SK-N-SH treated with all-trans-retinoic acid at 6 μM for 48 hours (cell line): ENCODE results near the gene MYCN.

Source experiments
- ATAC-seq: fragments of 200-7000 bp; cut with Tn5 transposase; 3 replicates; pipeline ENCODE4 v1.9.1; 2020; ENCODE audit warnings: mild to moderate bottlenecking, moderate library complexity
- BACH2 ChIP-seq: fragments of 250-450 bp; sonication (Bioruptor Pico); IDR thresholded peaks from 2 replicates; pipeline ENCODE4 v1.9.0; 2021; ENCODE audit warnings: mild to moderate bottlenecking, borderline replicate concordance
- CSDC2 ChIP-seq: fragments of 250-450 bp; sonication (Bioruptor Pico); IDR thresholded peaks from 2 replicates; pipeline ENCODE4 v1.5.0; 2020; ENCODE audit warnings: mild to moderate bottlenecking, moderate library complexity
- OSR1 ChIP-seq: fragments of 250-450 bp; sonication (Bioruptor Pico); IDR thresholded peaks from 2 replicates; pipeline ENCODE4 v1.8.0; 2022; ENCODE audit warnings: moderate library complexity, mild to moderate bottlenecking, inconsistent platforms
- SNAI2 ChIP-seq: fragments of 250-450 bp; sonication (Bioruptor Pico); IDR thresholded peaks from 2 replicates; pipeline ENCODE4 v1.5.0; 2020; ENCODE audit warnings: mild to moderate bottlenecking, moderate library complexity
- ZC3H10 ChIP-seq: fragments of 250-450 bp; sonication (Bioruptor Pico); IDR thresholded peaks from 2 replicates; pipeline ENCODE4 v1.5.1; 2021; ENCODE audit warnings: mild to moderate bottlenecking, moderate library complexity
- ZFP3 ChIP-seq: fragments of 250-450 bp; sonication (Bioruptor Pico); IDR thresholded peaks from 2 replicates; pipeline ENCODE4 v1.5.0; 2020; ENCODE audit warnings: mild to moderate bottlenecking, moderate library complexity
- ZNF565 ChIP-seq: fragments of 450-650 bp; formaldehyde crosslinking; conservative IDR thresholded peaks from 2 replicates; pipeline ENCODE4 v1.5.0; 2020; ENCODE audit warnings: low read depth, mild to moderate bottlenecking, moderate library complexity
- ZNF8 ChIP-seq: fragments of 450-650 bp; formaldehyde crosslinking; IDR thresholded peaks from 2 replicates; pipeline ENCODE4 v1.5.0; 2020; ENCODE audit warnings: mild to moderate bottlenecking, moderate library complexity
- TF ChIP-seq, protein P1 (sequence below): fragments of 250-450 bp; sonication (Bioruptor Pico); IDR thresholded peaks from 2 replicates; pipeline ENCODE4 v1.5.1; 2021; ENCODE audit warnings: mild to moderate bottlenecking, moderate library complexity
- TF ChIP-seq, protein P2 (sequence below): fragments of 250-450 bp; sonication (Bioruptor Pico); IDR thresholded peaks from 2 replicates; pipeline ENCODE4 v1.8.0; 2020; ENCODE audit warnings: mild to moderate bottlenecking, moderate library complexity, borderline replicate concordance
- TF ChIP-seq, protein P3 (sequence below): fragments of 250-450 bp; sonication (Bioruptor Pico); IDR thresholded peaks from 2 replicates; pipeline ENCODE4 v1.8.0; 2021; ENCODE audit warnings: low read depth, mild to moderate bottlenecking, moderate library complexity, borderline replicate concordance
- TF ChIP-seq, protein P4 (sequence below): fragments of 250-450 bp; sonication (Bioruptor Pico); IDR thresholded peaks from 2 replicates; pipeline ENCODE4 v1.5.0; 2020; ENCODE audit warnings: mild to moderate bottlenecking, moderate library complexity

Gene MYCN

DNA sequence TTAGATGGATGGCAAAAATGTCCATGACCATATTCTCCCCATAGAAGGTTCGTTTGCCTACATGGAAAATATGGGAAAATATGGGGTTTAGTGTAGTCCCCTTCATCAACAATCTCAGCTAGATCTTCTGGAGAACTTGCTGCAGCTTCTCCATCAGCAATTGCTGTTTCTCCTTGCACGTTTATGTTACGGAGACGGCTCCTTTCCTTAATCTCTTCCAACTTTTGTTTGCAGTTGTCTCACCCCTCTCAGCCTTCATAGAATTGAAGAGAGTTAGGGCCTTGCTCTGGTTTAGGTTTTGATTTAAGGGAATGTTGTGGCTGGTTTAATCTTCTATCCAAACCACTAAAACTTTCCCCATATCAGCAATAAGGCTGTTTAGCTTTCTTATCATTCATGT, 28.9 kb downstream of the MYCN start (continued):
- TF ChIP-seq, protein P1, sequence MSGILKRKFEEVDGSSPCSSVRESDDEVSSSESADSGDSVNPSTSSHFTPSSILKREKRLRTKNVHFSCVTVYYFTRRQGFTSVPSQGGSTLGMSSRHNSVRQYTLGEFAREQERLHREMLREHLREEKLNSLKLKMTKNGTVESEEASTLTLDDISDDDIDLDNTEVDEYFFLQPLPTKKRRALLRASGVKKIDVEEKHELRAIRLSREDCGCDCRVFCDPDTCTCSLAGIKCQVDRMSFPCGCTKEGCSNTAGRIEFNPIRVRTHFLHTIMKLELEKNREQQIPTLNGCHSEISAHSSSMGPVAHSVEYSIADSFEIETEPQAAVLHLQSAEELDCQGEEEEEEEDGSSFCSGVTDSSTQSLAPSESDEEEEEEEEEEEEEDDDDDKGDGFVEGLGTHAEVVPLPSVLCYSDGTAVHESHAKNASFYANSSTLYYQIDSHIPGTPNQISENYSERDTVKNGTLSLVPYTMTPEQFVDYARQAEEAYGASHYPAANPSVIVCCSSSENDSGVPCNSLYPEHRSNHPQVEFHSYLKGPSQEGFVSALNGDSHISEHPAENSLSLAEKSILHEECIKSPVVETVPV (CRISPR knock-in tag) = no peak
- no peak for TF ChIP-seq ZFP3 (CRISPR knock-in tag)
- no peak for TF ChIP-seq ZNF8 (CRISPR knock-in tag)
- TF ChIP-seq OSR1 = no peak

DNA sequence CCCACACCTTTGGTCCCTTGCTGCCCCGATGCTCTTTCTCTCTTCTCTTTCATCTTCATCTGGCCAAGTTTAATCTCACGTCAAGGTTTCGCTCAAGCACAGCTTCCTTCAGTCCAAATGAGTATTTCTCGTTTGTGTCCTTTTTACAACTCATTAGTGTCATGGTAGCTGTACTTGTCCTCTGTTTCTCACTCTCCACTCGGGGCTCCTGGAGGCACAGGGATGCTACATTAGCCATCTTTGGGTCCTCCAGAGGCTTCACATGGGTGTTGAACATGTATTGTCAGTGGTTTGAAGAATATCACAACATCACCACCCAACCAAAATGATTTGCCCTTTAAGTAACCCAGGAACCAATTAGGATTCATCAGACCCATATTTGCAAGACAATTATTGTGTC, 30.4 kb downstream of the MYCN start:
- ATAC-seq = no peak

DNA sequence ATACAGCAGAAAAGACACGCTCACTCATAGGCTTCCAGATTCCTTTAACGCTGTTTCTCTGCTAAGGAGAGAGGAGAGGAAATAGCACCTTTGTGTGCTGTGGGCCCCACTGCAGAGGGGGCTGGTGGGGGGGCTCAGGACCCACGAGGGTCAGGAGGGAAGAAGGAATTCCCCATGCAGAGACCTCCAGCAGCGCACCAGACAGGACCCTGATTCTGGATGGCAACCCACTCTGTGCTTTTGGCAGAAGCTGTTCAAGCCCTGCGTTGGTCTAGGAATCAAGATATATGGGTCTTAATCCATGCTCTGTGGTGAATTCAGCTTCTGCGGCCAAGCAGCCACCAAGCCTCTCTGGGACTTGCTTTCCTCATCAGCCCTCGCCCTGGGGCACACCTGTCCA, 31.0 kb downstream of the MYCN start:
- ATAC-seq = no peak
- TF ChIP-seq BACH2 (CRISPR knock-in tag) = no peak
- TF ChIP-seq, all 23 proteins: peak for 0

More for the DNA sequence above, 30.4 kb downstream of the MYCN start:
- TF ChIP-seq SNAI2 (CRISPR knock-in tag) = no peak

DNA sequence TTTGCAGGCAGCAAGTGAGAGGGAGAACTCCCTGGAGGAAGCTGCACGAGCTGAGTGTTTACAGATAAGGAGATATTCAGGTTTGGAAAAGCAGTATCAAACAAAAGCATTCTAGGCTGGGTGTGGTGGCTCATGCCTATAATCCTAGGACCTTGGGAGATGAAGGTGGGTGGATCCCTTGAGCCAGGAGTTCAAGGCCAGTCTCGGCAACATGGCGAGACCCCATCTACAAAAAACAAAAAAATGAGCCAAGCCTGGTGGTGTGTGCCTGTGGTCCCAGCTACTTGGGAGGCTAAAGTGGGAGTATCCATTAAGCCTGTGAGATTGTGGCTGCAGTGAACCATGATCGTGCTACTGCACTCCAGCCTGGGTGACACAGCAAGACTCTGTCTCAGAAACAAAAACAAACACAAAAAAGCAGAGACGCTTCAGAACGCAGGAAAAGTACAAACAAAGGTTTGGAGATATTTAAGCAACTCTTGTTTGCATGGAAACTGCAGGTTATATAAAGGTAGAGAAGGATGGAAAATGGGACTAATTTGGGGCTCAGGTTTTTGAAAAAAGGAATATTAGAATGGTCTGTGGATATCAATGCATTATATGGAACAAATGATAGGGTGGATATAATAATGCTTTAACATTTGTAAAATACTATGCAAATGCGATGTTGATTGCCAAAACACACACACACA, 31.6 kb downstream of the MYCN start:
- ATAC-seq = no peak
- TF ChIP-seq ZNF565 (CRISPR knock-in tag) = no peak
- TF ChIP-seq CSDC2 (CRISPR knock-in tag) = no peak
- TF ChIP-seq, protein P2, sequence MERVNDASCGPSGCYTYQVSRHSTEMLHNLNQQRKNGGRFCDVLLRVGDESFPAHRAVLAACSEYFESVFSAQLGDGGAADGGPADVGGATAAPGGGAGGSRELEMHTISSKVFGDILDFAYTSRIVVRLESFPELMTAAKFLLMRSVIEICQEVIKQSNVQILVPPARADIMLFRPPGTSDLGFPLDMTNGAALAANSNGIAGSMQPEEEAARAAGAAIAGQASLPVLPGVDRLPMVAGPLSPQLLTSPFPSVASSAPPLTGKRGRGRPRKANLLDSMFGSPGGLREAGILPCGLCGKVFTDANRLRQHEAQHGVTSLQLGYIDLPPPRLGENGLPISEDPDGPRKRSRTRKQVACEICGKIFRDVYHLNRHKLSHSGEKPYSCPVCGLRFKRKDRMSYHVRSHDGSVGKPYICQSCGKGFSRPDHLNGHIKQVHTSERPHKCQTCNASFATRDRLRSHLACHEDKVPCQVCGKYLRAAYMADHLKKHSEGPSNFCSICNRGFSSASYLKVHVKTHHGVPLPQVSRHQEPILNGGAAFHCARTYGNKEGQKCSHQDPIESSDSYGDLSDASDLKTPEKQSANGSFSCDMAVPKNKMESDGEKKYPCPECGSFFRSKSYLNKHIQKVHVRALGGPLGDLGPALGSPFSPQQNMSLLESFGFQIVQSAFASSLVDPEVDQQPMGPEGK (CRISPR knock-in tag) = no peak
- TF ChIP-seq OSR1 = no peak
- TF ChIP-seq, protein P3, sequence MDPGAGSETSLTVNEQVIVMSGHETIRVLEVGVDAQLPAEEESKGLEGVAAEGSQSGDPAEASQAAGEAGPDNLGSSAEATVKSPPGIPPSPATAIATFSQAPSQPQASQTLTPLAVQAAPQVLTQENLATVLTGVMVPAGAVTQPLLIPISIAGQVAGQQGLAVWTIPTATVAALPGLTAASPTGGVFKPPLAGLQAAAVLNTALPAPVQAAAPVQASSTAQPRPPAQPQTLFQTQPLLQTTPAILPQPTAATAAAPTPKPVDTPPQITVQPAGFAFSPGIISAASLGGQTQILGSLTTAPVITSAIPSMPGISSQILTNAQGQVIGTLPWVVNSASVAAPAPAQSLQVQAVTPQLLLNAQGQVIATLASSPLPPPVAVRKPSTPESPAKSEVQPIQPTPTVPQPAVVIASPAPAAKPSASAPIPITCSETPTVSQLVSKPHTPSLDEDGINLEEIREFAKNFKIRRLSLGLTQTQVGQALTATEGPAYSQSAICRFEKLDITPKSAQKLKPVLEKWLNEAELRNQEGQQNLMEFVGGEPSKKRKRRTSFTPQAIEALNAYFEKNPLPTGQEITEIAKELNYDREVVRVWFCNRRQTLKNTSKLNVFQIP (CRISPR knock-in tag) = no peak

DNA sequence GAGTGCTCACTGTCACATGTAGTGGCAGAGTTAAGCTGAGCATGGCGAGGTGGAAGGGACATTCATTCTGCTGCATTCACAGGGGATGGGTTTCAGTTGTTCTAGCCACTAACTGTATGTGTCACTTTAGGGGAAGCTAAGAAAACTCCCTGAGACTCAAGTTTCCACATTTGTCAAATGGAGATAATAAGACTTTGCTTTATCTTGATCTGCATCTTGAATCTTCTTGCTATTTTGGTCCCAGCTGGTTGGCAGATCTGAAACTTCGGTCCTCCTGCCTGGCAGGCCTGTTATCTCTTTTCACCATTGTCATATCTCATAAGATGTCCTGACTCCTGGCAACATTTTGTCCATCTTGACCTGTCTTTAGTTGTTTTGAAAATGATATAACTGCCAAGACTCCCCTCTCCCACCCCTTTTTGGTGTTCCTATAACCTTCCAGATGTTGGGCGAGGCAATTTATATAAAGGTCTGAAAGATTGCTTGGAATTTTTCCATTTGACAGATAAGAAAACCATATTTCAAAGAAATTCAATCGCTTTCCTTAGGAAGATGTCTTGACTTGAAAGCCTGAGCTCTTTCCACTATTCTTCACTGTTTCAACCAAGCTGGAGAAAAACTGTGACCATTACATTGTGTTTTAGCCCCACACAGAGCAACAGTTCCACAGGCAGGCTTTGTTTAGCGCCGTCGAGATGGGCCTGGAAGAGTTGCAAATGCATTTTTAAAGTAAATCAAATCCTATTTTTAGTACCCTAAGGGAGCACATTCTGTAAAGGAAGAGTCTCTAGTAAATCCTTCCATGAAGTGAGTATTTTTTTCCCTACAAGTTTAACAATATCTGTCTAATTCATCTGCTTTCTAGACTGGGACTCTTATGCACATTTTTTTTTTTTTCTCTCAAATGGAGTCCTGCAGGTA, 33.4 kb downstream of the MYCN start:
- TF ChIP-seq, protein P3 (CRISPR knock-in tag) = no peak
- no peak for ATAC-seq

DNA sequence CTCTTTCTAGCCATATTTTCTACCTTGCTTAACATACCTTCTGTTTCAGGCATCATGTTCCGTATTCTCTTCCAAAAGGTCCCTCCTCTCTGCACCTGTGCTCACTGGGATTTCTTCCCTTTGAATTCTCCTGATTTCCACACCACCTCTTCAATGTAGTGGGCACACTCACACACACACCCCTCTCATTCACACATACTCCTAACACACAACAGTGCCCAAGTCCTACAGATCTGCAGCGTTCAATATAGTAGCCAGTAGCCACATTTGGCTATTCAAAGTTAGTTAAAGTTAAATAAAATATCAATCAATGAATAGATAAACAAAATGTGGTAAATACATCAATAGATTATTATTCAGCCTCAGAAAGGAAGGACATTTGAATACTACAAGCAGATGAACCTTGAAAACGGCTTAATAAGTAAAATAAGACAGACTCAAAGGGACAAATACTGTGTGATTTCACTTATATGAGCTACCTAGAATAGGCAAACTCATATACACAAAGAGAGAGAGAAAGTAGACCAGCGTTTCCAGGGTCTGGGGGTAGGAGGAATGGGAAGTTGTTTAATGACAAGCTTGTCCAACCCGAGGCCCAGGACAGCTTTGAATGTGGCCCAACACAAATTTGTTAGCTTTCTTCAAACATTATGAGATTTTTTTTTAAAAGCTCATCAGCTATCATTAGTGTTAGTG, 34.4 kb downstream of the MYCN start:
- no peak for ATAC-seq
- no peak for TF ChIP-seq ZC3H10 (CRISPR knock-in tag)
- TF ChIP-seq, protein P4, sequence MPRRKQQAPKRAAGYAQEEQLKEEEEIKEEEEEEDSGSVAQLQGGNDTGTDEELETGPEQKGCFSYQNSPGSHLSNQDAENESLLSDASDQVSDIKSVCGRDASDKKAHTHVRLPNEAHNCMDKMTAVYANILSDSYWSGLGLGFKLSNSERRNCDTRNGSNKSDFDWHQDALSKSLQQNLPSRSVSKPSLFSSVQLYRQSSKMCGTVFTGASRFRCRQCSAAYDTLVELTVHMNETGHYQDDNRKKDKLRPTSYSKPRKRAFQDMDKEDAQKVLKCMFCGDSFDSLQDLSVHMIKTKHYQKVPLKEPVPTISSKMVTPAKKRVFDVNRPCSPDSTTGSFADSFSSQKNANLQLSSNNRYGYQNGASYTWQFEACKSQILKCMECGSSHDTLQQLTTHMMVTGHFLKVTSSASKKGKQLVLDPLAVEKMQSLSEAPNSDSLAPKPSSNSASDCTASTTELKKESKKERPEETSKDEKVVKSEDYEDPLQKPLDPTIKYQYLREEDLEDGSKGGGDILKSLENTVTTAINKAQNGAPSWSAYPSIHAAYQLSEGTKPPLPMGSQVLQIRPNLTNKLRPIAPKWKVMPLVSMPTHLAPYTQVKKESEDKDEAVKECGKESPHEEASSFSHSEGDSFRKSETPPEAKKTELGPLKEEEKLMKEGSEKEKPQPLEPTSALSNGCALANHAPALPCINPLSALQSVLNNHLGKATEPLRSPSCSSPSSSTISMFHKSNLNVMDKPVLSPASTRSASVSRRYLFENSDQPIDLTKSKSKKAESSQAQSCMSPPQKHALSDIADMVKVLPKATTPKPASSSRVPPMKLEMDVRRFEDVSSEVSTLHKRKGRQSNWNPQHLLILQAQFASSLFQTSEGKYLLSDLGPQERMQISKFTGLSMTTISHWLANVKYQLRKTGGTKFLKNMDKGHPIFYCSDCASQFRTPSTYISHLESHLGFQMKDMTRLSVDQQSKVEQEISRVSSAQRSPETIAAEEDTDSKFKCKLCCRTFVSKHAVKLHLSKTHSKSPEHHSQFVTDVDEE = no peak
